Liver (tissue), 9 donors: Measurements from ENCODE around the gene OR10C1. TPM values are rescaled to one million over a fixed set of nuclear protein-coding genes. Genes with fewer than 3 reads are reported as not detected.

Experiments used
- DNase-seq: peaks from one replicate; pipeline ENCODE4 v3.0.0-alpha.2; 2017; ENCODE audit warnings: low spot score
- H3K27ac ChIP-seq, 2 donors: one replicate each; pipeline ENCODE4 v1.7.0; 2013; ENCODE audit warnings: inconsistent platforms in 2 of 2, low read length in 2 of 2, control low read depth in 1 of 2, low read depth in 1 of 2, mild to moderate bottlenecking in 1 of 2
- H3K27me3 ChIP-seq, 4 donors: one replicate each; pipeline versions ENCODE4 v1.6.1 to v1.7.0; 2013; ENCODE audit warnings: low read length in 3 of 4, inconsistent platforms in 1 of 4, mild to moderate bottlenecking in 1 of 4, moderate library complexity in 1 of 4; ENCODE audit not compliant: control insufficient read depth in 4 of 4, insufficient read depth in 4 of 4
- H3K36me3 ChIP-seq, 4 donors: one replicate each; pipeline versions ENCODE4 v1.6.1 to v1.7.0; 2013; ENCODE audit warnings: low read length in 3 of 4, mild to moderate bottlenecking in 3 of 4, low read depth in 1 of 4, moderate library complexity in 1 of 4; ENCODE audit not compliant: control insufficient read depth in 4 of 4, insufficient read depth in 3 of 4
- H3K4me1 ChIP-seq, 4 donors: one replicate each; pipeline versions ENCODE4 v1.6.1 to v1.7.0; 2013; ENCODE audit warnings: low read length in 3 of 4, mild to moderate bottlenecking in 3 of 4, moderate library complexity in 1 of 4; ENCODE audit not compliant: control insufficient read depth in 4 of 4, insufficient read depth in 4 of 4
- H3K4me3 ChIP-seq, 3 donors: one replicate each; pipeline versions ENCODE4 v1.6.1 to v1.7.0; 2013; ENCODE audit warnings: low read length in 3 of 3, control low read depth in 1 of 3, low read depth in 1 of 3, mild to moderate bottlenecking in 1 of 3
- H3K9ac ChIP-seq, 2 donors: one replicate each; pipeline ENCODE4 v1.7.0; 2013; ENCODE audit warnings: low read length in 2 of 2, mild to moderate bottlenecking in 2 of 2, moderate library complexity in 2 of 2, control low read depth in 1 of 2, low read depth in 1 of 2
- H3K9me3 ChIP-seq, 4 donors: one replicate each; pipeline versions ENCODE4 v1.6.1 to v1.7.0; 2013; ENCODE audit warnings: low read length in 3 of 4; ENCODE audit not compliant: control insufficient read depth in 4 of 4
- ATF3 ChIP-seq: IDR thresholded peaks from 2 replicates; pipeline ENCODE4 v1.6.1; 2016; ENCODE audit warnings: antibody characterized with exemption
- CTCF ChIP-seq: fragments of 150-350 bp; IDR thresholded peaks from 2 replicates; pipeline ENCODE4 v1.5.1; 2017; ENCODE audit warnings: improper control_type of control experiment, low read depth, low read length; ENCODE audit not compliant: missing input control
- EGR1 ChIP-seq, 2 donors: IDR thresholded peaks; 2 replicates each; pipeline ENCODE4 v1.6.1; 2016 to 2018; ENCODE audit warnings: antibody characterized with exemption in 2 of 2, low read depth in 2 of 2
- FOXA1 ChIP-seq: IDR thresholded peaks from 2 replicates; pipeline ENCODE4 v1.6.1; 2016; ENCODE audit warnings: antibody characterized with exemption
- FOXA2 ChIP-seq: IDR thresholded peaks from 2 replicates; pipeline ENCODE4 v1.6.1; 2016; ENCODE audit warnings: antibody characterized with exemption
- GABPA ChIP-seq, 2 donors: IDR thresholded peaks in 1 of 2; conservative IDR thresholded peaks in 1 of 2; 2 replicates each; pipeline ENCODE4 v1.6.1; 2016; ENCODE audit warnings: antibody characterized with exemption in 2 of 2, mild to moderate bottlenecking in 1 of 2, moderate library complexity in 1 of 2
- HNF4A ChIP-seq, 2 donors: conservative IDR thresholded peaks; 2 replicates each; pipeline ENCODE4 v1.6.1; 2016; ENCODE audit warnings: antibody characterized with exemption in 2 of 2, mild to moderate bottlenecking in 2 of 2
- HNF4G ChIP-seq: IDR thresholded peaks from 2 replicates; pipeline ENCODE4 v1.6.1; 2016; ENCODE audit warnings: antibody characterized with exemption
- JUND ChIP-seq, 2 donors: IDR thresholded peaks; 2 replicates each; pipeline ENCODE4 v1.6.1; 2016; ENCODE audit warnings: antibody characterized with exemption in 2 of 2
- NR2F2 ChIP-seq: IDR thresholded peaks from 2 replicates; pipeline ENCODE4 v1.6.1; 2016; ENCODE audit warnings: antibody characterized with exemption
- RAD21 ChIP-seq, 2 donors: IDR thresholded peaks; 2 replicates each; pipeline ENCODE4 v1.6.1; 2016; ENCODE audit warnings: antibody characterized with exemption in 2 of 2, mild to moderate bottlenecking in 2 of 2
- REST ChIP-seq: IDR thresholded peaks from 2 replicates; pipeline ENCODE4 v1.6.1; 2016; ENCODE audit warnings: antibody characterized with exemption, mild to moderate bottlenecking
- RXRA ChIP-seq, 2 donors: IDR thresholded peaks; 2 replicates each; pipeline ENCODE4 v1.6.1; 2017 to 2018; ENCODE audit warnings: antibody characterized with exemption in 2 of 2, mild to moderate bottlenecking in 1 of 2
- TAF1 ChIP-seq: conservative IDR thresholded peaks from 2 replicates; pipeline ENCODE4 v1.6.1; 2016; ENCODE audit warnings: antibody characterized with exemption, mild to moderate bottlenecking
- YY1 ChIP-seq: IDR thresholded peaks from 2 replicates; pipeline ENCODE4 v1.6.1; 2016; ENCODE audit warnings: antibody characterized with exemption, mild to moderate bottlenecking
- WGBS: extraction: QIAGEN DNeasy Blood & Tissue Kit; methylation state at CpG from one replicate; pipeline ENCODE4 v1.1.7; 2013; 5-methylcytosine and 5-hydroxymethylcytosine counted together
- polyA plus RNA-seq, 2 donors: library from polyadenylated mRNA; stranded (reverse) in 1 of 2; unstranded in 1 of 2; fragments of 200-250 nt in 1 of 2; fragments of >200 nt in 1 of 2; fragmentation: Nextera tagmentation in 1 of 2; extraction: Ambion mirVana in 1 of 2; gene quantifications; one replicate each; pipeline versions ENCODE4 v1.2.1 to v1.2.3, GENCODE V29; 2013 to 2015
- total RNA-seq, 2 donors: library from RNA; depleted of rRNA; stranded (reverse); fragments of >200 nt; gene quantifications; one replicate each; pipeline ENCODE4 v1.2.3, GENCODE V29; 2014
- TF ChIP-seq, protein P1 (sequence below): IDR thresholded peaks from 2 replicates; pipeline ENCODE4 v1.6.1; 2016; ENCODE audit warnings: antibody characterized with exemption
- TF ChIP-seq, protein P2 (sequence below): IDR thresholded peaks from 2 replicates; pipeline ENCODE4 v1.6.1; 2016; ENCODE audit warnings: antibody characterized with exemption
- donor health status: healthy.
- donor health status: healthy.
- donor health status: healthy.
- donor health status: healthy.
- donor health status: healthy.

Gene OR10C1
- total and polyA plus RNA-seq, 4 donors = not detected

GRCh38 chr6:29461021-29461814 lies 22.1 kb downstream of the OR10C1 start (continued):
- no peak for TF ChIP-seq REST
- no peak for TF ChIP-seq HNF4A (conservative IDR thresholded peaks at IDR 0.05)

GRCh38 chr6:29462022-29462421 lies 22.9 kb downstream of the OR10C1 start:
- no peak for DNase-seq
- H3K36me3 ChIP-seq = no peaks in the 10 kb centered on the region
- H3K4me3 ChIP-seq = no peak overlapping the region
- H3K9ac ChIP-seq = no peak overlapping the region
- WGBS = 67% methylated on average over 6 of the region's 6 CpGs
- H3K4me1 ChIP-seq = peaks cover 0 to 2% (median 0%) of the 10 kb centered on the region in 4 donors
- H3K27ac ChIP-seq = no peak overlapping the region
- peak in 1 of 2 donors; percentile 63 for TF ChIP-seq EGR1 (IDR thresholded peaks at IDR 0.05; ENCODE audit: low read depth in 2 of 2)
- TF ChIP-seq TAF1 = no peak
- no peak for TF ChIP-seq ATF3
- TF ChIP-seq RXRA (IDR thresholded peaks at IDR 0.05) = peak in 1 of 2 donors; percentile 31
- peak in 1 of 2 donors; percentile 58 for TF ChIP-seq HNF4A (conservative IDR thresholded peaks at IDR 0.05)
- no peak for TF ChIP-seq FOXA2
- peaks cover 0 to 3% (median 0%) of the 10 kb centered on the region in 4 donors for H3K27me3 ChIP-seq
- no peaks in the 10 kb centered on the region for H3K9me3 ChIP-seq

GRCh38 chr6:29465279-29465678 lies 26.2 kb downstream of the OR10C1 start:
- Histone ChIP-seq H3K9ac (no peak overlapping the region), H3K9me3 (no peaks in the 10 kb centered on the region), H3K27ac (no peak overlapping the region), H3K4me3 (no peak overlapping the region), H3K27me3 (peaks cover 0 to 3% (median 0%) of the 10 kb centered on the region in 4 donors), H3K4me1 (peaks cover 0 to 2% (median 0%) of the 10 kb centered on the region in 4 donors), H3K36me3 (no peaks in the 10 kb centered on the region)
- WGBS = 77% methylated on average over 2 of the region's 2 CpGs
- TF ChIP-seq HNF4A (conservative IDR thresholded peaks at IDR 0.05) (no peak), YY1 (no peak), TAF1 (no peak), FOXA1 (no peak), NR2F2 (no peak), EGR1 (IDR thresholded peaks at IDR 0.05; ENCODE audit: low read depth in 2 of 2) (no peak), RXRA (IDR thresholded peaks at IDR 0.05) (no peak), ATF3 (no peak), CTCF (no peak), GABPA (IDR thresholded peaks at IDR 0.05 in 1 of 2, conservative IDR thresholded peaks at IDR 0.05 in 1 of 2) (no peak), RAD21 (IDR thresholded peaks at IDR 0.05) (no peak), FOXA2 (no peak), HNF4G (no peak), JUND (IDR thresholded peaks at IDR 0.05) (no peak)
- TF ChIP-seq, protein P1, sequence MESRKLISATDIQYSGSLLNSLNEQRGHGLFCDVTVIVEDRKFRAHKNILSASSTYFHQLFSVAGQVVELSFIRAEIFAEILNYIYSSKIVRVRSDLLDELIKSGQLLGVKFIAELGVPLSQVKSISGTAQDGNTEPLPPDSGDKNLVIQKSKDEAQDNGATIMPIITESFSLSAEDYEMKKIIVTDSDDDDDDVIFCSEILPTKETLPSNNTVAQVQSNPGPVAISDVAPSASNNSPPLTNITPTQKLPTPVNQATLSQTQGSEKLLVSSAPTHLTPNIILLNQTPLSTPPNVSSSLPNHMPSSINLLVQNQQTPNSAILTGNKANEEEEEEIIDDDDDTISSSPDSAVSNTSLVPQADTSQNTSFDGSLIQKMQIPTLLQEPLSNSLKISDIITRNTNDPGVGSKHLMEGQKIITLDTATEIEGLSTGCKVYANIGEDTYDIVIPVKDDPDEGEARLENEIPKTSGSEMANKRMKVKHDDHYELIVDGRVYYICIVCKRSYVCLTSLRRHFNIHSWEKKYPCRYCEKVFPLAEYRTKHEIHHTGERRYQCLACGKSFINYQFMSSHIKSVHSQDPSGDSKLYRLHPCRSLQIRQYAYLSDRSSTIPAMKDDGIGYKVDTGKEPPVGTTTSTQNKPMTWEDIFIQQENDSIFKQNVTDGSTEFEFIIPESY = no peak
- TF ChIP-seq, protein P2, sequence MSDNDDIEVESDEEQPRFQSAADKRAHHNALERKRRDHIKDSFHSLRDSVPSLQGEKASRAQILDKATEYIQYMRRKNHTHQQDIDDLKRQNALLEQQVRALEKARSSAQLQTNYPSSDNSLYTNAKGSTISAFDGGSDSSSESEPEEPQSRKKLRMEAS = no peak
- DNase-seq = no peak
